ENCODE data around the gene TRPC4AP.

The TRPC4AP gene

DNA sequence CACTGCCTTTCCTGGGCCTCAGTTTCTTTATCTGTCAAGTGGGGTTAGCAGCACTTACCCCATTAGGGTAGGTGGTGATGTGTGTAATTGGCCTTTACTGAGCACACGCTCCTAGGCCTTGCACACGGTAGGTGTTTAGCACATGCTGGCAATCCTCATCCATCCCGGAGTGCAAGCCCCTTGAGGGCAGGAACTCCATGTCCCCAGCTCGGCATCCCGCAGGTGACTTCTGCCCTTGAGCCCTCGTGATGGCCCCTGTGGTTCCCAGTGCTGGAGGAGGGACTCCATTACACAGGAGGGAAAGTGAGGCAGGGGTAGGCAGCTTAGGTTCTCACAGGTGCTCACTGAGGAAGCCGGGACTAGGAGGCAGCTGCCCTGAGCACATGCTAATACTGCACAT, 96.9 kb downstream of the TRPC4AP start:
- no peak for TF ChIP-seq CSRNP3 (CRISPR knock-in tag; IDR thresholded peaks at IDR 0.05)
- no peak for TF ChIP-seq OSR1 (CRISPR knock-in tag; IDR thresholded peaks at IDR 0.05)
- no peak for TF ChIP-seq TSHZ2 (CRISPR knock-in tag; IDR thresholded peaks at IDR 0.05)
- TF ChIP-seq RARB (CRISPR knock-in tag; IDR thresholded peaks at IDR 0.05) = no peak
- no peak for TF ChIP-seq CREB5 (CRISPR knock-in tag; IDR thresholded peaks at IDR 0.05; ENCODE audit: low read depth)
- TF ChIP-seq TOX (CRISPR knock-in tag; IDR thresholded peaks at IDR 0.05; ENCODE audit: borderline replicate concordance) = no peak
- TF ChIP-seq ZC3H10 (CRISPR knock-in tag; IDR thresholded peaks at IDR 0.05) = no peak
- no peak for TF ChIP-seq SNAI2 (CRISPR knock-in tag; IDR thresholded peaks at IDR 0.05)
- TF ChIP-seq CSDC2 (CRISPR knock-in tag; IDR thresholded peaks at IDR 0.05) = no peak
- ATAC-seq = no peak

GRCh38 chr20:34995192-34995591, 97.4 kb downstream of the TRPC4AP start:
- no peak for ATAC-seq
- TF ChIP-seq PPARA (CRISPR knock-in tag; IDR thresholded peaks at IDR 0.05; ENCODE audit: borderline replicate concordance) (no peak), ZNF565 (CRISPR knock-in tag; conservative IDR thresholded peaks at IDR 0.05; ENCODE audit: low read depth) (no peak), TCF4 (CRISPR knock-in tag; IDR thresholded peaks at IDR 0.05; ENCODE audit: borderline replicate concordance) (no peak), ZFP30 (CRISPR knock-in tag; IDR thresholded peaks at IDR 0.05) (no peak), POU6F1 (CRISPR knock-in tag; IDR thresholded peaks at IDR 0.05; ENCODE audit: borderline replicate concordance, low read depth) (no peak), ZNF70 (CRISPR knock-in tag; IDR thresholded peaks at IDR 0.05) (no peak), CREB5 (CRISPR knock-in tag; IDR thresholded peaks at IDR 0.05; ENCODE audit: low read depth) (no peak), ZC3H10 (CRISPR knock-in tag; IDR thresholded peaks at IDR 0.05) (no peak), CSDC2 (CRISPR knock-in tag; IDR thresholded peaks at IDR 0.05) (no peak), ZFP3 (CRISPR knock-in tag; IDR thresholded peaks at IDR 0.05) (no peak), CSRNP3 (CRISPR knock-in tag; IDR thresholded peaks at IDR 0.05) (no peak), BACH2 (CRISPR knock-in tag; IDR thresholded peaks at IDR 0.05; ENCODE audit: borderline replicate concordance) (no peak), TOX (CRISPR knock-in tag; IDR thresholded peaks at IDR 0.05; ENCODE audit: borderline replicate concordance) (no peak)
- TF ChIP-seq, protein P1, sequence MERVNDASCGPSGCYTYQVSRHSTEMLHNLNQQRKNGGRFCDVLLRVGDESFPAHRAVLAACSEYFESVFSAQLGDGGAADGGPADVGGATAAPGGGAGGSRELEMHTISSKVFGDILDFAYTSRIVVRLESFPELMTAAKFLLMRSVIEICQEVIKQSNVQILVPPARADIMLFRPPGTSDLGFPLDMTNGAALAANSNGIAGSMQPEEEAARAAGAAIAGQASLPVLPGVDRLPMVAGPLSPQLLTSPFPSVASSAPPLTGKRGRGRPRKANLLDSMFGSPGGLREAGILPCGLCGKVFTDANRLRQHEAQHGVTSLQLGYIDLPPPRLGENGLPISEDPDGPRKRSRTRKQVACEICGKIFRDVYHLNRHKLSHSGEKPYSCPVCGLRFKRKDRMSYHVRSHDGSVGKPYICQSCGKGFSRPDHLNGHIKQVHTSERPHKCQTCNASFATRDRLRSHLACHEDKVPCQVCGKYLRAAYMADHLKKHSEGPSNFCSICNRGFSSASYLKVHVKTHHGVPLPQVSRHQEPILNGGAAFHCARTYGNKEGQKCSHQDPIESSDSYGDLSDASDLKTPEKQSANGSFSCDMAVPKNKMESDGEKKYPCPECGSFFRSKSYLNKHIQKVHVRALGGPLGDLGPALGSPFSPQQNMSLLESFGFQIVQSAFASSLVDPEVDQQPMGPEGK (CRISPR knock-in tag; IDR thresholded peaks at IDR 0.05; ENCODE audit: borderline replicate concordance) = no peak
